DND-41 (cell line): ENCODE results near the gene RPP14.

ENCODE experiments used
- ATAC-seq: fragments of 200-7000 bp; cut with Tn5 transposase; 3 replicates; pipeline ENCODE4 v1.9.1; 2021; ENCODE audit warnings: low read depth; ENCODE audit not compliant: insufficient read depth
- DNase-seq: peaks from one replicate; pipeline ENCODE4 v3.0.0-alpha.2; 2020
- H2AFZ ChIP-seq: 2 replicates; pipeline ENCODE4 v1.6.0; 2012; ENCODE audit warnings: low read depth, low read length
- H3K27ac ChIP-seq: 2 replicates; pipeline ENCODE4 v1.5.1; 2012; ENCODE audit warnings: low read length, inconsistent platforms
- H3K27me3 ChIP-seq: fragments of 200-600 bp; sonication (generic); 2 replicates; pipeline ENCODE4 v1.6.0; 2012; ENCODE audit warnings: low read length, mild to moderate bottlenecking, inconsistent platforms; ENCODE audit not compliant: insufficient read depth, poor library complexity
- H3K36me3 ChIP-seq: 2 replicates; pipeline ENCODE4 v1.5.1; 2012; ENCODE audit warnings: low read length, inconsistent platforms; ENCODE audit not compliant: insufficient read depth
- H3K4me1 ChIP-seq: 2 replicates; pipeline ENCODE4 v1.5.1; 2012; ENCODE audit warnings: mild to moderate bottlenecking, low read length; ENCODE audit not compliant: insufficient read depth
- H3K4me2 ChIP-seq: 2 replicates; pipeline ENCODE4 v1.6.0; 2012; ENCODE audit warnings: mild to moderate bottlenecking, moderate library complexity, low read length, inconsistent platforms; ENCODE audit not compliant: insufficient read depth
- H3K4me3 ChIP-seq, 2 experiments: fragments of 200-600 bp in 1 of 2; shearing (Covaris generic) in 1 of 2; 2 replicates each; pipeline ENCODE4 v1.5.1; 2012 to 2016; ENCODE audit warnings: inconsistent platforms in 2 of 2, low read length in 2 of 2, mild to moderate bottlenecking in 2 of 2, low read depth in 1 of 2, moderate library complexity in 1 of 2
- H3K79me2 ChIP-seq: 2 replicates; pipeline ENCODE4 v1.6.0; 2012; ENCODE audit warnings: low read length, inconsistent platforms; ENCODE audit not compliant: insufficient read depth
- H3K9ac ChIP-seq: 2 replicates; pipeline ENCODE4 v1.6.0; 2012; ENCODE audit warnings: low read depth, mild to moderate bottlenecking, inconsistent platforms, low read length, moderate library complexity
- H3K9me3 ChIP-seq: 2 replicates; pipeline ENCODE4 v1.5.1; 2012; ENCODE audit warnings: low read length, moderate library complexity, mild to moderate bottlenecking, inconsistent platforms; ENCODE audit not compliant: insufficient read depth, severe bottlenecking
- H4K20me1 ChIP-seq: 2 replicates; pipeline ENCODE4 v1.6.0; 2012; ENCODE audit warnings: low read length; ENCODE audit not compliant: insufficient read depth
- EZH2 ChIP-seq: IDR thresholded peaks from 3 replicates; pipeline ENCODE4 v1.6.1; 2012; ENCODE audit warnings: borderline replicate concordance, low read depth, mild to moderate bottlenecking, moderate library complexity, low read length, inconsistent platforms; ENCODE audit not compliant: severe bottlenecking
- TF ChIP-seq, protein P1 (sequence below): IDR thresholded peaks from 2 replicates; pipeline ENCODE4 v1.5.1; 2012; ENCODE audit warnings: borderline replicate concordance, low read length, moderate library complexity, mild to moderate bottlenecking; ENCODE audit not compliant: poor library complexity, severe bottlenecking; ENCODE audit errors: extremely low read depth

RPP14 gene

DNA sequence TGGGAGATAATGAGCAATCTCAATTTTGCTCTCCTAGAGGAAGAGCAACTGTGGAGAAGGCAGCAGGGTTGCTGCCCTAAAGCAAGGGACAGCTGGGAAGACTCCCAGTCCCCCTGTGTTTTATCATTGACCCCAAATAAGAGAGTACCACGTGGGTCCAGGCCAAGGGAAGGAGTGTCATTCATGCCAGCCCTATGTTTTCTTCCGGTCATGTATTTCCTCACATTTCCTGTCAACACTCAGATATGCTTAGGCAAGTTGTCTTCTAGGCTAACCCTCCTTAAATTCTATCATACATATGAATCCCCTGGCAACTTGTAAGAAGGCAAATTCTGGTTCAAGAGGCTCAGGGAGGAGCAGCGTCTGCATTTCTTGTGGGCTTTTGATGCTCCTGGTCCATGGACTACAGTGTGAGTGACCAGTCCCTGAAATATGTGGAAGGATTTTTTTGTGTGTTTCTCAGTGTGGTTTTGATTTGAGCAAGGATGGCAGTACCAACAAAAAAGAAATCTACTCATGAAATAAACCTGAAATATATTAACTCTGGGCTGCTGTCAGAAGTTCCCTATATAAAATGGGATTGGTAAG, 31.9 kb upstream of the RPP14 start:
- Histone ChIP-seq H4K20me1 (no peaks in the 10 kb centered on the region), H3K9ac (no peak overlapping the region), H3K4me2 (no peak overlapping the region), H3K36me3 (no peaks in the 10 kb centered on the region), H3K9me3 (no peaks in the 10 kb centered on the region), H3K27ac (no peak overlapping the region), H2AFZ (no peak overlapping the region), H3K4me1 (no peaks in the 10 kb centered on the region), H3K79me2 (no peaks in the 10 kb centered on the region), H3K27me3 (no peaks in the 10 kb centered on the region), H3K4me3 (no peak overlapping the region)
- TF ChIP-seq, protein P1, sequence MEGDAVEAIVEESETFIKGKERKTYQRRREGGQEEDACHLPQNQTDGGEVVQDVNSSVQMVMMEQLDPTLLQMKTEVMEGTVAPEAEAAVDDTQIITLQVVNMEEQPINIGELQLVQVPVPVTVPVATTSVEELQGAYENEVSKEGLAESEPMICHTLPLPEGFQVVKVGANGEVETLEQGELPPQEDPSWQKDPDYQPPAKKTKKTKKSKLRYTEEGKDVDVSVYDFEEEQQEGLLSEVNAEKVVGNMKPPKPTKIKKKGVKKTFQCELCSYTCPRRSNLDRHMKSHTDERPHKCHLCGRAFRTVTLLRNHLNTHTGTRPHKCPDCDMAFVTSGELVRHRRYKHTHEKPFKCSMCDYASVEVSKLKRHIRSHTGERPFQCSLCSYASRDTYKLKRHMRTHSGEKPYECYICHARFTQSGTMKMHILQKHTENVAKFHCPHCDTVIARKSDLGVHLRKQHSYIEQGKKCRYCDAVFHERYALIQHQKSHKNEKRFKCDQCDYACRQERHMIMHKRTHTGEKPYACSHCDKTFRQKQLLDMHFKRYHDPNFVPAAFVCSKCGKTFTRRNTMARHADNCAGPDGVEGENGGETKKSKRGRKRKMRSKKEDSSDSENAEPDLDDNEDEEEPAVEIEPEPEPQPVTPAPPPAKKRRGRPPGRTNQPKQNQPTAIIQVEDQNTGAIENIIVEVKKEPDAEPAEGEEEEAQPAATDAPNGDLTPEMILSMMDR, result no peak
- TF ChIP-seq EZH2, result no peak
- DNase-seq, result no peak
- ATAC-seq, result no peak

DNA sequence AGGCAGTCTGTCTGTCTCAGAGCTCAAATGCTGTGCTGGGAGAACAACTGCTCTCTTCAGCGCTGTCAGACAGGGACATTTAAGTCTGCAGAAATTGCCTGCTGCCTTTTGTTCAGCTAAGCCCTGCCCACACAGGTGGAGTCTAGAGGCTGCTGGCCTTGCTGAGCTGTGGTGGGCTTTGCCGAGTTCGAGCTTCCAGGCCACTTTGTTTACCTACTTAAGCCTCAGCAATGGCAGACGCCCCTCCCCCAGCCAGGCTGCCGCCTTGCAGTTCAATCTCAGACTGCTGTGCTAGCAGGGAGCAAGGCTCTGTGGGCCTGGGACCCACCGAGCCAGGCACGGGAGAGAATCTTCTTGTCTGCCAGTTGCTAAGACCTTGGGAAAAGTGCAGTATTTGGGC, 25.0 kb upstream of the RPP14 start:
- DNase-seq (no peak), ATAC-seq (no peak)
- no peak overlapping the region for H3K9ac ChIP-seq
- TF ChIP-seq, protein P1, result no peak
- no peak for TF ChIP-seq EZH2
- no peaks in the 10 kb centered on the region for H3K36me3 ChIP-seq
- H3K4me1 ChIP-seq, result no peaks in the 10 kb centered on the region
- no peaks in the 10 kb centered on the region for H3K27me3 ChIP-seq
- H4K20me1 ChIP-seq, result no peaks in the 10 kb centered on the region
- H3K27ac ChIP-seq, result no peak overlapping the region
- H2AFZ ChIP-seq, result no peak overlapping the region
- H3K4me2 ChIP-seq, result no peak overlapping the region
- H3K4me3 ChIP-seq, result no peak overlapping the region
- H3K79me2 ChIP-seq, result no peaks in the 10 kb centered on the region
- no peaks in the 10 kb centered on the region for H3K9me3 ChIP-seq

DNA sequence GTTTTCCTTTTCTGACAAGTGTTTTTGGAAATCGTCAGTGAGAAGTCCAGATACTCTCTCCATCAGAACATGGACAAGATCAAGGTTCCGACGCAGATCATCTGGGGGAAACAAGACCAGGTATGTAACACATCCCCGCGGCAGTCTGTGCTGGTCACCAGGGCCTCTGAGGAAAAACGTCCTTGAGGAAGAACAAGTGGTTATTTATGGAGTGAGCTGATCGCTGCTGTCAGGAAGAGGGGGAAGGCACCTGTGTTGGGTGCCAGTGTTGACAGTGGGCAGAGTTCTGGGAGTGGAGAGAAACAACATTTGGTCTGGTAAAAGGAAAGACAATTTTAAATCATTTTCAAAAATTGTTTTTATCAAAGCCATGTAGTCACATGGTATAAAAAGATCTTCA, 20.7 kb upstream of the RPP14 start:
- H3K4me1 ChIP-seq, result no peaks in the 10 kb centered on the region
- no peaks in the 10 kb centered on the region for H3K79me2 ChIP-seq
- no peak overlapping the region for H3K4me2 ChIP-seq
- no peaks in the 10 kb centered on the region for H3K9me3 ChIP-seq
- no peak overlapping the region for H3K4me3 ChIP-seq
- H4K20me1 ChIP-seq, result no peaks in the 10 kb centered on the region
- TF ChIP-seq EZH2, result no peak
- TF ChIP-seq, protein P1, result no peak
- no peak overlapping the region for H2AFZ ChIP-seq
- no peaks in the 10 kb centered on the region; the same call in 1 of the 2 replicates for H3K36me3 ChIP-seq
- no peaks in the 10 kb centered on the region for H3K27me3 ChIP-seq
- ATAC-seq, result no peak
- no peak overlapping the region for H3K9ac ChIP-seq
- no peak for DNase-seq
- H3K27ac ChIP-seq, result no peak overlapping the region
